HL-60/S4 treated with phorbol 12-myristate 13-acetate at 8.2 ng/mL for 4 days and 3 days (cell line): ENCODE measurements around the gene MYO5B.

Source experiments
- in situ Hi-C: fragments of 300-500 bp; cut with MboI; formaldehyde crosslinking; loops from 2 replicates; pipeline ENCODE4 v1.15.0; 2022; ENCODE audit warnings: low sequenced_read_pairs

MYO5B gene

GRCh38 chr18:50155406-50155805 is 39.5 kb downstream of the MYO5B start:
- in situ Hi-C loops = no loop called here

- in situ Hi-C loops = no loop called here
Measured at GRCh38 chr18:50154420-50154819, 40.5 kb downstream of the MYO5B start.

GRCh38 chr18:50152900-50153299 is 42.0 kb downstream of the MYO5B start:
- in situ Hi-C loops = no loop called here

DNA sequence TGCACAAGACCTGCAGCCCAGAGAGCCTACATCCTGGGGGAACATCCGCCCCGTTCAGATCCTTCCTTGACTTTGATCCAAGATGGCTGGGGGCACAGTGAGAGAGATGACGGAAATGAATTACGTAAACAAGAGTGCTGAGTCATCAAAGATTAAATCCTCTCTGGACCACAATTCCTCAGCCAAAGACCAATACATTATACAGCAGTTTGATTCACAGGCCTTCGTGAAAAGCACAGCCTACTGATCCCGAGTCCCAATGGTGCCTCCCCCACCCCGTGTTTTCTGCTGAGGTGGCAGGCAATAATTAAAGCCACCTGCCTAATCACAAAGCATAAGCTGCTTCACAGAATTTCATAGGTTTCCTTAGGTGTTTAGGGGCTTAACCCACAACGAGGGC is 43.0 kb downstream of the MYO5B start:
- in situ Hi-C loops = no loop called here

DNA sequence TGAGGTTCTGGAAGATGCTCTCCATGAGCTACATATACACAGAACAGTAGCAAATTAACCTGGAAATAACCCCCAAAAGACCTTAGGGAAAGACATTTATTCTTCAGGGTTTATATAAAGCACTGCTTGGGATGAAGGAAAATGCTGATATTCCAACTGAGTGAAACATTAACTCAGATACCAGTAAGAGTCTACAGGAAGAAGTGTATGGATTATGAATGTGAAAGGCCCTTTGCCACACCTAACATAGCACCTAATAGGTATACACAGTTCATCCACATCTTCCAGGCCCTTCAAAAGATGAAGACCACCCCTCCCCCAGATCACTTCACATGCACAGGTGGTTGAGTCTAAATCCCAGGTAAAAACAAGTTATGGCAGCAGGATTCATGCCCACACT is 50.4 kb downstream of the MYO5B start:
- in situ Hi-C loops = no loop called here

GRCh38 chr18:50143886-50144285 is 51.1 kb downstream of the MYO5B start:
- in situ Hi-C loops = no loop called here

DNA sequence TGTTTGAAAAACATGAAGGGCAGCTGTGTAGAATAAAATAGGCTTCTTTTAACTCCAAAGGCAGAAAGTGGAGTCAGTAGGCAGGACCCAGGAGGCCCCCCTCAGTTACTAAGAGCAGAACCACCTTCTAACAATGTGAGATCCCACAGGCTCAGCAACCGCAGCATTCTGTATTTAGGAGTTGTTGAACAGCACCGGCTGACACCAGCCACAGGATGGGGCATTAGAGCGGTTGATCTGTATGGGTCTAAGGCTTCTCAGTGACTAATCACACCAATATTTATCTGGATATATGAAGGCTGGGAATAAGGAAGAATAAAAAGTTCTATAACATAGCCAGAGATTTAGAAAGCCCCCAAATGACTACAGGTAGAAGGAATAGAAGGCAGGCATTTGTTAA is 51.7 kb downstream of the MYO5B start:
- in situ Hi-C loops = no loop called here

DNA sequence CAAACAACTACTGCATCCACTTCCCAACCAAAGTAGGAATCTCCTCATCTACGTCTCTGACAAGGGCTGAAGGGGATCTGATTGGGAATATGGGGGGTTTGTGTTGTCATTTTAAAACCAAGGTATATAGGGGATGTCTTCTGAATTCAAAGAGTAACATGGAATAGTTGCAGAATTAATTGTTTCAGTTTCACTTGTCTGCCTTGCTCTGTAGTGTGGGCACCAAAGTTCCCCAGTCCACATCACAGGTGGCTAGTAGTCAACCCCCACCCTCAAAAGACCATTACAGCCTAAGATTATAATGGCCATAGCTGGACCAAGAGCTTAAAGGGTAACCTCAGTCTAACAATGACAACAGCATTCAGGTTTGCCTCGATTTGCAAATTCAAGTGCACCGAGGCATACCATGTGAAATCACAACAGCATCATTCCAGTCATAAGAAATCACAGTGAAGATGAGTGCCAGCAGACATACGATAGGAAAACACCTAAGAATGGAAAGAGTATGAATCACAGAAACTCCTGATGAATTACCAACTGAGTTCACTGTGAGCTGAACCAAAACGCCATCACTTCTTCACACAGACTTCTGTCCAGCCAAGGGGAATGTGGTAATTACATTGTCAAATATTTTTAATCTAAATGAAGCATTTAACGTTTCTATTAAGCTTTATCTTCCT is 52.4 kb downstream of the MYO5B start:
- in situ Hi-C loops = no loop called here

DNA sequence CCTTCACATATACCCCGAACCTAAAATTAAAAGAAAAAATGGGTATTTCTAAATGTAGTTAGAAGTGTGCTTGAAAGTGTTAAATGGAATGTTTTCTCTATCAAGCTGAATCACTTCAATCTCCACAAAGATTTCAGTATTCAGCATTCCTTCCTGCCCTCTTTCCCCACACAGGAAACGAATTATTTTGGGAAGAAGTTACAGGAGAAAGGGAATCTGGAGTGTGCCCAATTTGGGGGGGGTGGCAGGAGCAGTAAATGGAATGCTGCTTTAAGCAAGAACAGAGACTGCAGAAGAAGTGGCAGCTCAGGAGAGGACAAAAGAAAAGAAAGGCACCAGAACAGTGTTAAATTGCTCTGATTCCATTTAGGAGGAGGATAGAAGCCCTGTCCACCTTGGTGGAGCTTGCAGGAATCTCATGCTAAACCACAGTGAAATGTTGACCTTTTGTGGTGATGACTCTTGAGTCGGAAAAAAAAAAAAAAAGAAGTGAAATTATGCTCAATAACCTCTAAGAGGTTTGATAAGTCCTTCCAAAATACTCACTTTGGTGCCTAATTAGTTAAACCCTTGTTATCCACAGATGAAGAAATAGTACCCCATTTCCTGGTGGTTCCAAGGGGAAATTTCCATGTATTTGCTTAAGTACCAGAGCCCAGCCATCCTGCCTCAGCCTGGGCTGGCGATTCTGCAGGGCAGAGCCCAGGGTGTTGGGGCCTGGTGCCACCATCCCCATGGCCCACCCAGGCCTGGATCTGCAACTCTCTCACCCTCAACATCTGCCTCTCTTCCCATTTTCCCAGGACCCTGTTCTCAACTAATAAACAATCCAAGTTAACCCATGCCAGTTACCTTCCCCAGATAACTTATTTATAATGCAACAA is 56.5 kb downstream of the MYO5B start:
- in situ Hi-C loops = no loop called here

GRCh38 chr18:50135903-50136302 is 59.0 kb downstream of the MYO5B start:
- in situ Hi-C loops = no loop called here

DNA sequence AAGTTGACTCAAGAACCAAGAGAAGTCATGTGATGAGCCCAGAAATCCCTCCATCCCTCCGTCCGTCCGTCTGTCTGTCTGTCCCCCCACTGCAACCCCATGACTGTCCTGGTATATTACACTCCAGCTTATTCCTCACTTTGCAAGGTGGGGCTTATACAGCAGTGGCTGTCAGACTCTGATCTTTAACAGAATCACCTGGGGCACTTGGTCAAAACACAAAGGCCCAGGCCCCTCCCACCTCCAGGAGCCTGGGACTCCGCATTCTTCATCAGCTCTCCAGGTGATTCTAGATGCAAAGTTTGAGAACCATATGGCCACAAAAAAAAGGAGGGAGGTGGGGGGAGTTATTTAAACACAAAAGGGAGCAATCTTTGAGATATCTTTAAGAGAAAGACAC is 61.4 kb downstream of the MYO5B start:
- in situ Hi-C loops = no loop called here

- in situ Hi-C loops = no loop called here
Measured at GRCh38 chr18:50131591-50131990, 63.4 kb downstream of the MYO5B start.

DNA sequence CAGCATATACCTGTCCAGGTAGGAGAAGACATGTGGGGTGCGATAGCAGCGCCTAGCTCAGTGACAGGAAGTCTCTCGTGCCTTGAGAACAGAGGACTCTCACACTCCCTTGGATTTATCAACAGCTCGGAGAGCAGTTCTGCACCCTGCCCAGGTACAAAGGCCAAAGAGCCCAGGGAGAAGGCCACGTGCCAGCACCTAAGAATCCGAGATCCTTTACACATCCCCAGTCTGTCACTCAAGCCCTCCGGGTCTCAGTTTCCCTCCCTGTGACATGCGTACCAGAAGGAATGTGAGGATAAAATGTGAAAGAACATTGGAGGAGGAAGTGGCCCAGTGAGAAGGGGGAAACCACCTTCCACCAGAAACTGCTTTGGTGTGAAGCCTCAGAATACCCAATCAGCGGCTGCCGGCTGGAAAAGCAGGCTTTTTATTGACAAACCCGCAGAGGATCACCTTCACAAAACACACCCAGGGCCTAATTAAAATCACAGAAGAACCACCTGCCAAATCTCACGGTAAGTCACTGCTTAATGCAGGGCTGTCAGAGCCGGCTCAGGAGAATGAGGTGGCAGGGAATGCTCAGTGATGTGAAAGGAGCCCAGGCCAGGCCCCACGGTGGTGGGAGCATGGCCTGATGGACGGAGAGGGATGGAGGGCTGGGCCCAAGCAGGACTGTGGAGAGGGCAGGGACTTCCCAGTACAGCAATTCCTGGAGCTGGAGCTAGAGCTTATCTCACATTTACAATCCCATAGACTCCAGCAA is 66.3 kb downstream of the MYO5B start:
- in situ Hi-C loops = no loop called here

- in situ Hi-C loops = no loop called here
Measured at GRCh38 chr18:50127516-50128210, 67.3 kb downstream of the MYO5B start.

GRCh38 chr18:50126471-50126870 is 68.5 kb downstream of the MYO5B start:
- in situ Hi-C loops = no loop called here

DNA sequence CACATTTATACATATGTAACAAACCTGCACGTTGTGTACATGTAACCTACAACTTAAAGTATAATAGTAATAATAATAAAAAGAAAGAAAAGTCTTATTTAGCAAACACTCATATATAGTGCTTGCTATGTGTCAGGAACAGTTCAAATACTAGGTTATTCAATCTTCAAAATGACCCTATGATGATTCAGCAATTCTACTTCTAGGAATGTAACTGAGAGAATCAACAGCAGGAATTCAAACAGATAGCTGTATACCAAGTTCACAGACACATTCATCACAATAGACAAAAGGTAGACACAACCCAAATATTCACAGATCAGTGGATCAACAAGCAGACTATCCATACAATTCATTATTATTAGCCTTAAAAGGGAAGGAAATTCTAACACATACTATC is 69.5 kb downstream of the MYO5B start:
- in situ Hi-C loops = no loop called here

- in situ Hi-C loops = no loop called here
Measured at GRCh38 chr18:50119296-50119695, 75.7 kb downstream of the MYO5B start.

- in situ Hi-C loops = no loop called here
Measured at GRCh38 chr18:50117863-50118262, 77.1 kb downstream of the MYO5B start.

- in situ Hi-C loops = no loop called here
Measured at GRCh38 chr18:50115095-50115494, 79.9 kb downstream of the MYO5B start.

DNA sequence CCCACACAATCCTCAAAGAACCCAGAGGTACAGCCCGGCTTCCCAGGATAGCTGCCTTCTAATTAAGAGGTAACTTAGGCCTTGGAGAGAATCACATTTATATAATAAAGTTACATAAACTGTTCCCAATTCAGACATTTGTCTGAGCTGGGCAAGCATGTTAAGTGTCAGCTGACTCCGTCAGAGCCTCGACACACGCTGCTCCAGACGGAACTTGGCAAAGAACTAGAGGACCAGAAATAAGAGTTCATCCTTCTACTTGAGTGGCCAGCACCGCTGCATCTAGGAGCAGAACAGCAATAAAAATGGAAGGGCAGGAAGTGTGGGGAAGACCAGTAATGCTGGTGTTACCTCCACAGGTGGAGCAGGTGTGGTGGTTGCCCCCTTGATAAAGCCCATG is 80.5 kb downstream of the MYO5B start:
- in situ Hi-C loops = no loop called here

- in situ Hi-C loops = no loop called here
Measured at GRCh38 chr18:50113726-50114125, 81.2 kb downstream of the MYO5B start.
